ENCODE measurements around the gene KLHL14. TPM values are rescaled to one million over a fixed set of nuclear protein-coding genes. Genes with fewer than 3 reads are reported as not detected.

Gene KLHL14
- total and polyA plus RNA-seq, 5 donors from 2014 or later: 0.20 TPM; not detected in 4

- Mint-ChIP-seq H3K9me3 (peaks cover 0 to 10% (median 0%) of the 10 kb centered on the region in 7 donors), H3K27me3 (no peaks in the 10 kb centered on the region), H3K4me1 (no peaks in the 10 kb centered on the region), H3K36me3 (no peaks in the 10 kb centered on the region), H3K27ac (no peak overlapping the region), H3K4me3 (no peak overlapping the region)
- H3K9me3 ChIP-seq (ENCODE audit: control insufficient read depth in 2 of 2, low read length in 2 of 2): no peaks in the 10 kb centered on the region
- no peaks in the 10 kb centered on the region for H3K36me3 ChIP-seq (ENCODE audit: control insufficient read depth, insufficient read depth, low read length)
- no peak overlapping the region for H3K27ac ChIP-seq (ENCODE audit: insufficient read depth, low read length, poor library complexity, severe bottlenecking)
- no peaks in the 10 kb centered on the region for H3K4me1 ChIP-seq (ENCODE audit: control insufficient read depth, insufficient read depth, low read length, poor library complexity, severe bottlenecking)
- H3K4me3 ChIP-seq (ENCODE audit: low read depth, low read length): no peak overlapping the region
- H3K27me3 ChIP-seq (ENCODE audit: control insufficient read depth, insufficient read depth, low read length): no peaks in the 10 kb centered on the region
- ATAC-seq (ENCODE audit: low read depth in 2 of 2) (no peak), DNase-seq (no peak)
Observed at GRCh38 chr18:32629981-32630700, 142.7 kb downstream of the KLHL14 start.

DNA sequence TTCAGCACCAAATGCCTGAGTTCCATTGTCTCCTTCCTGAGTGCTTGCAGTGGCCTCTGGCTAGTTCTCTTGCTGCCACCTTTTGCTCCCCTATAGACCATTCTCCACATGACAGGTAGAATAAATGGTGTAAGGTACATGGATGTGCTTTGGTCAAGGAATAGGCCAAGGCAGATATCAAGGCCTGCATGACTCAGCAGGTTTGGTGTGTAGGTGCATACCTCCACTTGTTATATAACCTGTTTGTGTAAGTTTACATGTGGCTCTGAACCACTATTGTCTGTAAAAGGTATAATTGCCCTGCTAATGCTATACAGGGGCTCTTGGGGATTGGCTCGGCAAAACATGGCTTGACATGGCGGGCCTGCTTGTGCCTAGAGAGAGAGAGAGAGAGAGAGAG lies 143.5 kb downstream of the KLHL14 start:
- Mint-ChIP-seq H3K27me3 (no peaks in the 10 kb centered on the region), H3K27ac (no peak overlapping the region), H3K36me3 (no peaks in the 10 kb centered on the region), H3K4me1 (no peaks in the 10 kb centered on the region), H3K4me3 (no peak overlapping the region), H3K9me3 (peaks cover 0 to 12% (median 0%) of the 10 kb centered on the region in 7 donors)
- Histone ChIP-seq H3K36me3 (ENCODE audit: control insufficient read depth, insufficient read depth, low read length) (no peaks in the 10 kb centered on the region), H3K4me1 (ENCODE audit: control insufficient read depth, insufficient read depth, low read length, poor library complexity, severe bottlenecking) (no peaks in the 10 kb centered on the region), H3K27me3 (ENCODE audit: control insufficient read depth, insufficient read depth, low read length) (no peaks in the 10 kb centered on the region), H3K27ac (ENCODE audit: insufficient read depth, low read length, poor library complexity, severe bottlenecking) (no peak overlapping the region), H3K4me3 (ENCODE audit: low read depth, low read length) (no peak overlapping the region), H3K9me3 (ENCODE audit: control insufficient read depth in 2 of 2, low read length in 2 of 2) (no peaks in the 10 kb centered on the region)
- ATAC-seq (ENCODE audit: low read depth in 2 of 2) (no peak), DNase-seq (no peak)

DNA sequence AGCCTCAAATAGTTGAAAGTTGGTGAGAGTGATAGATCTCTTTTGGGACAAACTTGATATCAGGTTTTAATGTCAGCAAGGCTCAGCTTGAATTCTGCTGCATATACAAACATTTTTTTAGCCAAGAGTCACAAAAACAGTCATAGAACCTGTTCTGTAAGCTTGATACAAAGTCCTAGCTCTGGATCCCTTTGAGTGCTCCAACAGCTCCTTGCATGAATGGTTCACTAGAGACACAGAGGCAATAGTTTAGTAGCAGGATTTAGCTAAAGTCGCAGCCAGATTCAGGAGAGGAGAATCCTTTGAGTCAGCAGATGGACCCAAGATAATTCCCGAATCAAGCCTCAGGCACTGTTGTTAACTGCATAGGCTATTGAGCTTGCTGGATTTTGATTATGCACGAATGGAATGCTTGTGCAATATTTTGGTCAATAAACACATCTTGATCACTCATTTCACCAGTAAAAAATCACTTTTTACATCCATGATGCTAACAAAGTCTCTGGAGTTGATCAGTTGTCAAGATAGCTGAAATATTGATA lies 148.6 kb downstream of the KLHL14 start:
- Mint-ChIP-seq H3K27ac (no peak overlapping the region), H3K36me3 (no peaks in the 10 kb centered on the region)
- no peaks in the 10 kb centered on the region for H3K36me3 ChIP-seq (ENCODE audit: control insufficient read depth, insufficient read depth, low read length)

GRCh38 chr18:32623563-32623962 lies 149.3 kb downstream of the KLHL14 start:
- Mint-ChIP-seq H3K36me3 (no peaks in the 10 kb centered on the region), H3K4me3 (no peak overlapping the region), H3K4me1 (no peaks in the 10 kb centered on the region), H3K27me3 (no peaks in the 10 kb centered on the region), H3K27ac (no peak overlapping the region), H3K9me3 (peaks cover 0 to 9% (median 4%) of the 10 kb centered on the region in 7 donors)
- no peaks in the 10 kb centered on the region for H3K9me3 ChIP-seq (ENCODE audit: control insufficient read depth in 2 of 2, low read length in 2 of 2)
- no peak for DNase-seq
- no peak overlapping the region for H3K27ac ChIP-seq (ENCODE audit: insufficient read depth, low read length, poor library complexity, severe bottlenecking)
- no peaks in the 10 kb centered on the region for H3K4me1 ChIP-seq (ENCODE audit: control insufficient read depth, insufficient read depth, low read length, poor library complexity, severe bottlenecking)
- ATAC-seq (ENCODE audit: low read depth in 2 of 2): no peak
- no peak overlapping the region for H3K4me3 ChIP-seq (ENCODE audit: low read depth, low read length)
- no peaks in the 10 kb centered on the region for H3K27me3 ChIP-seq (ENCODE audit: control insufficient read depth, insufficient read depth, low read length)
- H3K36me3 ChIP-seq (ENCODE audit: control insufficient read depth, insufficient read depth, low read length): no peaks in the 10 kb centered on the region

More for the DNA sequence above, 148.6 kb downstream of the KLHL14 start:
- no peaks in the 10 kb centered on the region for H3K4me1 Mint-ChIP-seq
- H3K4me1 ChIP-seq (ENCODE audit: control insufficient read depth, insufficient read depth, low read length, poor library complexity, severe bottlenecking): no peaks in the 10 kb centered on the region
- ATAC-seq (ENCODE audit: low read depth in 2 of 2) (no peak), DNase-seq (no peak)
- no peak overlapping the region for H3K27ac ChIP-seq (ENCODE audit: insufficient read depth, low read length, poor library complexity, severe bottlenecking)
- no peaks in the 10 kb centered on the region for H3K27me3 Mint-ChIP-seq
- no peaks in the 10 kb centered on the region for H3K9me3 ChIP-seq (ENCODE audit: control insufficient read depth in 2 of 2, low read length in 2 of 2)
- H3K9me3 Mint-ChIP-seq: peaks cover 0 to 9% (median 4%) of the 10 kb centered on the region in 7 donors
- no peak overlapping the region for H3K4me3 ChIP-seq (ENCODE audit: low read depth, low read length)
- H3K27me3 ChIP-seq (ENCODE audit: control insufficient read depth, insufficient read depth, low read length): no peaks in the 10 kb centered on the region
- H3K4me3 Mint-ChIP-seq: no peak overlapping the region

Data from CD4-positive, CD25-positive, alpha-beta regulatory T cell (primary cell).